ENCODE data around the gene TMEM208.

TMEM208 gene

GRCh38 chr16:67197704-67198103 lies 29.2 kb upstream of the TMEM208 start:
- DNase-seq (ENCODE audit: low spot score): no peak
- TF ChIP-seq CTCF (IDR thresholded peaks at IDR 0.05; ENCODE audit: extremely low read depth, insufficient read depth, missing control alignments): no peak
- in situ Hi-C loops (cut with MboI; ENCODE audit: low pct_unique_long_range_greater_than_20kb, low sequenced_read_pairs, unreplicated experiment): no loop called here

- peak; percentile 69 for DNase-seq (ENCODE audit: low spot score)
- peak; percentile 44 for TF ChIP-seq CTCF (IDR thresholded peaks at IDR 0.05; ENCODE audit: extremely low read depth, insufficient read depth, missing control alignments)
- in situ Hi-C loops (cut with MboI; ENCODE audit: low pct_unique_long_range_greater_than_20kb, low sequenced_read_pairs, unreplicated experiment): no loop called here
These were observed 28.6 kb upstream of the TMEM208 start for GRCh38 chr16:67198238-67198734.

GRCh38 chr16:67199011-67199807 lies 27.7 kb upstream of the TMEM208 start, which contains the start of gene ELMO3:
Gene ELMO3 (plus strand): TSS chr16:67199131. CDS start chr16:67199327, 196 bp downstream.
- DNase-seq (ENCODE audit: low spot score): no peak
- no peak for TF ChIP-seq CTCF (IDR thresholded peaks at IDR 0.05; ENCODE audit: extremely low read depth, insufficient read depth, missing control alignments)
- in situ Hi-C loops (cut with MboI; ENCODE audit: low pct_unique_long_range_greater_than_20kb, low sequenced_read_pairs, unreplicated experiment): no loop called here

GRCh38 chr16:67199808-67200198 lies 27.1 kb upstream of the TMEM208 start:
- no peak for DNase-seq (ENCODE audit: low spot score)
- in situ Hi-C loops (cut with MboI; ENCODE audit: low pct_unique_long_range_greater_than_20kb, low sequenced_read_pairs, unreplicated experiment): no loop called here
- TF ChIP-seq CTCF (IDR thresholded peaks at IDR 0.05; ENCODE audit: extremely low read depth, insufficient read depth, missing control alignments): peak; percentile 5

- in situ Hi-C loops (cut with MboI; ENCODE audit: low pct_unique_long_range_greater_than_20kb, low sequenced_read_pairs, unreplicated experiment): no loop called here
- no peak for TF ChIP-seq CTCF (IDR thresholded peaks at IDR 0.05; ENCODE audit: extremely low read depth, insufficient read depth, missing control alignments)
- DNase-seq (ENCODE audit: low spot score): no peak
These were observed 26.4 kb upstream of the TMEM208 start for GRCh38 chr16:67200491-67200890.

GRCh38 chr16:67201411-67202345 lies 25.3 kb upstream of the TMEM208 start:
- TF ChIP-seq CTCF (IDR thresholded peaks at IDR 0.05; ENCODE audit: extremely low read depth, insufficient read depth, missing control alignments): no peak
- in situ Hi-C loops (cut with MboI; ENCODE audit: low pct_unique_long_range_greater_than_20kb, low sequenced_read_pairs, unreplicated experiment): no loop called here
- DNase-seq (ENCODE audit: low spot score): no peak
